HG02981 (cell line): Measurements from ENCODE around the gene GNAS-AS1.

Experiments used
- ATAC-seq: cut with Tn5 transposase; IDR thresholded peaks from one replicate; pipeline ENCODE4 v1.9.1; 2021; ENCODE audit warnings: mild to moderate bottlenecking, moderate library complexity; ENCODE audit not compliant: unreplicated experiment

GNAS-AS1 gene

DNA sequence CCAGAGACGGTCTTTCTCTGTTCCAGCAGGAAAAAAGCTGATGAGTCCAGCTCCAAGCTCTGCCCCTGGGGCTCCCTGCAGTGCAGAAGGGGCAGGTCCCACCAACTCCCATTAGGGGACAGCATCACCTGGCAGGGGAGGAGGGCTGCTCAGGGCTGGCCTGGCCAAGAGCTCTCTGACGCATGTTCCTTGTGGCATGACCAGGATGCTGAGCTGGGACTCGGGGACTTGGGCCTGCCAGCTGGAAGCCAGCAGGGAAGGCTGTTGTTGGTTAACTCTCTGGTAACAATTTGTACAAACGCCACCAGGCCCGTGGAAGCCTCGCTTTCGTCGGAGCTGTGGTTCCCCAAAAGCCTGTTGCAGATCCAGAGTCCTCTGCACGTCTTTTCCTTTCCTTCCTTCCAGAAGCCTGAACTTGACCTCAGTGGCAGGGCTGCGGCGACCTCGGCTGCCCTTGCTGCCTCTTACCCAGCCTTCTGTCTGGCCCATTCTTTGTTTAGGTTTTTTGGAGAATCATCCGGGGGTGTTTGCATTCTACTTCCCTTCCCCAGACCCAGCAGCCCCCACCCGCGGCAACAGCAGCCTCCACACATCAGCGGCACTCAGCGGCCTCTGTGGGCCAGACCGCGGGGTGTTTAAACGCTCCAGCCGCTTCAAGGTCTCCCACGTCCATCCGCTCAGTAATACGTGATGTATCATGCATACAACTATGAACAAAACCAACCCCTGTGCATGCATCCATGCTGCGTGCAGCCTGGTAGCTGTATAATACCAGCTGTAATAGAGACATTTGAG is 63.3 kb downstream of the GNAS-AS1 start:
- ATAC-seq = no peak

DNA sequence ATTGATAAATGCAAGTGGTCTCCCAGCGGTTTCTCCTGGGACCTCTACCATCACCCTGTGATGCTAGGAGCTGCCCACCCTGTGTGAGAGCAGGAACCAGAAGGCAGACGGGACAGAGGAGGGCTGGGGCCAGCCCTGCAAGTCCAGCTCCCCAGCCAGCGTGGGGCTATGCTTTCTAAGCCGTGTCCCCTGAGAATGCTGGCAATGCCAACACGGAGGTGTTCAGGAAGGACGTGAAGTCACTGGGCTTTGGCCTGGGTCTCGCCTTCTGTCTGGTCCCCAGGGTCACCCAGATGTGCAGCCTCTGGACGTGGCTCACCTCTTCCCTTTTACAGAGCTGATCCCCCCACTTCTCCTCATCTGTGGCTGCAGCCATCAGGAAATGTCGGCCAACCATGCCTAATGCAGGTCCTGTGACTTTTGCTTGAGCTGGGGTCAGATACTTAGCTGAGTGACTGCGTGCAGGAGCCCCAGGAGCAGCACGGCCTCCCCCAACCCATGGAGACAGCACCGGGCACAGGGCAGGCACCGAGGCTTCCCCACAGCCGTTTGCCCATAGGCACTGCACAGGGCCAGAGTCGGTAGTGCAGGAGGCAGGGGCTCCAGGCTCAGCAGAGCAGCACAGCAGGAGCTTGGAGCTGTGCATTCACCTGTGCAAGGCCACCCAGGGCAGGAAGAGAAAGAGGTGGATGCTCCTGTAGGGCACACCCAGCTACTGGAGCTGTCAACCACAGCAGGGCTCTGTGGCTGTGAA is 66.2 kb downstream of the GNAS-AS1 start:
- no peak for ATAC-seq

- ATAC-seq = no peak
Observed at GRCh38 chr20:58783511-58784011, 67.1 kb downstream of the GNAS-AS1 start.

DNA sequence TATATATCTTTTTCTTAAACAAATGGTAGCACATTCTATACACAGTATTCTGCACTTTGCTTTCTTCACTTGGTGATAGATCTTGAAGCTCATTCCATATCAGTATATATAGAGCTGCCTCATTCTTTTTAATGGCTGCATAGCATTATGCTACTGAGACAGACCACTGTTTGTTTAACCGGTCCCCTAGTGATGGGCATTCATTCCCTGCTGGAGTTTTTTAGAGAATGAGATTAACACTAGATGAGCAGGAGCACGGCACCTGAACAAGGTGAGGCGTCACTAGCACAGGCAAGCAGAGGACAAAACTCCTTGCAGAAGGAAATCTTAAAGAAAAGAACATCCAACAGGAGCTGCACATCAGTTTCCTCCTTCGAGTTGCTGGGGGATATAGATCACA is 69.6 kb downstream of the GNAS-AS1 start:
- no peak for ATAC-seq

DNA sequence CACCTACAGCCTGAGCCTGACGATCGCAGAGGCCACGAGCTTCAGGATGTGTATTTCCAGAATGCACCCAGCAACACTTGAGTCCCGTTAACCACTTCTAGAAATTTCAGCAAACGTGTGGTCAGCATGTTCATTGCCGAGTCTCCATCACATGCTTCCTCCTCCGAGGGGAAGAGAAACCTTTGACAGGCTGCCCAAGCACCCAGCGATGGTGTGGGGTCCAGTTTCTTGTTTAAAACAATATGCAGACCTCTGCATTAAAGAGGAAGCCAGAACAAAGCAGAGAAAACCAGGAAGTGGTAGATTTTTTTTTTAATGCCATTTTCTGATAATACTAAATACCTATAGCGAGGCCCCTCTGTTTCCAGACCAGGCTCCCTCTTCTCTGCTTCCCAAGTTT is 71.9 kb downstream of the GNAS-AS1 start:
- no peak for ATAC-seq

GRCh38 chr20:58777657-58778056 is 73.0 kb downstream of the GNAS-AS1 start:
- ATAC-seq = no peak

DNA sequence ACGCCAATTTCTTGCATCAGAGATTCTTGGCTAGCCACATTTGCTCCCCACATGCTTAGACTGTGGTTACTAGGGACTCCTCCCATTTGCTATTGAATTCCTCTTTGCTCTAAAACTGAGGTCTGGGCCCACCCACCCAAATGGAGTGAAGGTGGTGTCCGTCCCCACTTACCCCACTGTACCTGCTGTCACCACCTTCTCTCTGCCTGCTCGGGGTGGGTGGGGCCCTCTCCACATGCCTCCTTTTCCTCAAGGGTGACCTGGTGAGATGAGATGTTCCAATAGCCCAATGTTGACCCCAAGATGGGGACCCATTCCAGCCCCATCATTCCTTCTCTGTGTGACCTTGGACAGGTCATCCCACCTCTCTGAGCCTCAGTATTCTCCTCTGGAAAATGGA is 74.6 kb downstream of the GNAS-AS1 start:
- no peak for ATAC-seq

- ATAC-seq = no peak
Observed at GRCh38 chr20:58775371-58775770, 75.3 kb downstream of the GNAS-AS1 start.

DNA sequence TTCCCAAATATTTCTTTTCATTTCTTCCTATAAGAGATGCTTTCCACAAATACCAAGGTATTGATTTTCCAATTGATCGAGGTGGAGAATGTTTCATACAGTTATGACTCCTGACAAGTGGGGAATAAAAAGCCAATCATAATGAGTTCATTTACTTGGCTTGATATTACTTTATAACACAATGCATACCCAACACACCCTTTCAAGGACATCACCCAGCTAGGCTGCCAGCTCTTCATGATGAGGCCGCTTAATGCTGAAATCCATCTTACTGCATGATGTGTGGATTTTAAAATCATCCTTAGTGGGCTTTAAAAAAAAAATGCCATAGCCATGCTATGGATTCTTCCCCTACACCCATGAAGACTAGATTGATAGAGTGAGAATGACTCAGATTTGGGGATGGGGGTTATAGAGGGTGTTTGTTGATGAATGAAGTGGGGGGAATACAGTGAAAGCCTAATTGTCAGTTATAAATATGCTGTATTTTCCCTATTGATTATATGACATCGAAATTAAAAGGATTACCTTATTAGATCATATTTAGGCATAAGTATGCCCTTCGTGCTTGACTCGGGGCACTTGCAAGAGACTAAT is 75.9 kb downstream of the GNAS-AS1 start:
- ATAC-seq = no peak

DNA sequence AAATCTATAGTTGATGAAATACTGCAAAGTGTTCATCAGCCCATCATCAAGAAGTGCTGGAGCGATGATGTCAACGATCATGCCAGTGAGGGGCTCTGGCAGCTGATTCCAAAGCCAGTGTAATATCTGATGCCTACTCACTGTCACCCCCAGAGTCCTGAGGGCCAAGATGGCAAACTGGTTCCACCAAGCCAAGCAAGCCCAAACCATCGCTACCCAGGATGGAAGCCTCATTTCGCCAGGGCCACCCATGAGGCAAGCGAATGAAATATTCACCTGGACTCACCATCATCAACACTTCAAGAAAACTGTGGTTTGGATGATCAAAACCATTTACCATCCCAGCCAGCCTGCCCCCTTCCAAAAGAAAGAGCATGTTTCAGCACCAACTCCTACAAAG is 76.5 kb downstream of the GNAS-AS1 start:
- ATAC-seq = no peak

DNA sequence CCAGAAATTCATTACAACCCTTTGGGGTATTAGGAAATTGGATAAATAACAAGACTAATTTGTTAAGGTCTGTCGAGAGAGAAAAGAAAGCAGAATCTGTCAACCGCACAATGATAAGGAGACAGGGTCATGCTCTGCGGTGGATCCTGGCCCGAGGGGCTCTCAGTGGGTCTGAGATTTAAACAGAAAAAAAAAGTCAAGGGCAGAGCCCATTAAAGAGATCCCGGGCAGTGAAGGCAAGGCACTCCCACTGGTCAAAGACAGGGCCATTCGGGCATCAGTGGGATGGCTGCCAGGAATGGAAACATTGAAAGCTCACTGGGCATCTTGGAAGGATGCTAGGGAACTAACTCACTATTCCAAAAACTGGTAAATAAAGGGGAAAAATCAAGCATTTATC is 77.9 kb downstream of the GNAS-AS1 start:
- no peak for ATAC-seq
